ENCODE data around the gene IL9R. TPM values are rescaled to one million over a fixed set of nuclear protein-coding genes. Genes with fewer than 3 reads are reported as not detected.

The IL9R gene
- total and polyA plus RNA-seq, 2 experiments from 2014 or later: 0.31 to 0.39 TPM

GRCh38 chrX:156002507-156002906 lies 5.0 kb downstream of the IL9R start (continued):
- no peak for TF ChIP-seq ZNF462 (CRISPR knock-in tag; IDR thresholded peaks at IDR 0.05)
- TF ChIP-seq CTCF (conservative IDR thresholded peaks at IDR 0.05; ENCODE audit: low read depth in 2 of 2): no peak
- TF ChIP-seq ETS1 (IDR thresholded peaks at IDR 0.05): no peak
- TF ChIP-seq CREB1 (CRISPR knock-in tag; IDR thresholded peaks at IDR 0.05; ENCODE audit: low read depth): no peak

- H3K27me3 Mint-ChIP-seq (ENCODE audit: insufficient read depth, low read depth, poor library complexity): peaks cover 5% of the 10 kb centered on the region
- Histone ChIP-seq H3K9me2 (ENCODE audit: insufficient read depth) (no peaks in the 10 kb centered on the region), H3K27me3 (ENCODE audit: insufficient read depth) (no peaks in the 10 kb centered on the region), H3K4me1 (ENCODE audit: insufficient read depth) (no peaks in the 10 kb centered on the region), H2AFZ (no peak overlapping the region), H3K79me2 (replicated peaks; ENCODE audit: insufficient read depth) (no peaks in the 10 kb centered on the region), H4K20me1 (replicated peaks; ENCODE audit: insufficient read depth) (no peaks in the 10 kb centered on the region), H3K4me2 (no peak overlapping the region), H3K27ac (ENCODE audit: low read depth) (no peak overlapping the region), H3F3A (replicated peaks; ENCODE audit: low read depth) (no peaks in the 10 kb centered on the region), H3K36me3 (ENCODE audit: insufficient read depth) (no peaks in the 10 kb centered on the region), H3K4me3 (no peak overlapping the region)
- H3K36me3 Mint-ChIP-seq (ENCODE audit: low read depth): peaks cover 31% of the 10 kb centered on the region
- H3K4me1 Mint-ChIP-seq: no peaks in the 10 kb centered on the region
- H3K4me3 Mint-ChIP-seq: no peak overlapping the region
- ATAC-seq (no peak), DNase-seq (ENCODE audit: low spot score) (no peak)
- H3K27ac Mint-ChIP-seq: no peak overlapping the region
- peaks cover 77% of the 10 kb centered on the region for H3K9me3 Mint-ChIP-seq
- TF ChIP-seq ZNF462 (CRISPR knock-in tag; IDR thresholded peaks at IDR 0.05) (no peak), POLR2AphosphoS5 (IDR thresholded peaks at IDR 0.05; ENCODE audit: low read depth) (no peak)
These were observed 6.1 kb downstream of the IL9R start for GRCh38 chrX:156003486-156004185.

Measured in GM23338 (cell line).